HG03175 (cell line): ENCODE results near the gene ANO7.

Source experiments
- ATAC-seq: cut with Tn5 transposase; IDR thresholded peaks from one replicate; pipeline ENCODE4 v1.9.1; 2021; ENCODE audit warnings: mild to moderate bottlenecking, moderate library complexity; ENCODE audit not compliant: unreplicated experiment

Gene ANO7

DNA sequence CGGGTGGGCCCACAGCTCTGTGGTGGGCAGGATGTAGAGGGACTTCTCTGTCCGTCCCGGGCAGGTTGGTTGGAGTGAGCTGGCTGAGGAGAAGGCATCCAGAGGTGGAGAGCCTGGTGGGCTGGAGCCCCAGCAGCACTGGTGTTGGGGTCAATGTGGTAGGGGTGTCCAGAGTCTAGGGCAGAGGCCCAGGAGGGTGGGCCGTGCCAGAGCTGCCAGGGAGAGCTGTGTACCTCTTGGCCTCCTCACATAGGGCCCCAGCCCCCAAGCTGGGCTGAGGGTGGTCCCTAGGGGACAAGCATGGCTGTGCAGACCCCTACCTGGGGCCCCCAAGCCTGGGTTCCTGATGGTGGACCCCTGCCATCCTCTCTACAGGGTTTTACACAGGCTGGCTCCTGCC lies 16.0 kb downstream of the ANO7 start:
- no peak for ATAC-seq

- no peak for ATAC-seq
These were observed 16.6 kb downstream of the ANO7 start for GRCh38 chr2:241205086-241205485.

GRCh38 chr2:241207151-241207550 lies 18.7 kb downstream of the ANO7 start:
- ATAC-seq = no peak

DNA sequence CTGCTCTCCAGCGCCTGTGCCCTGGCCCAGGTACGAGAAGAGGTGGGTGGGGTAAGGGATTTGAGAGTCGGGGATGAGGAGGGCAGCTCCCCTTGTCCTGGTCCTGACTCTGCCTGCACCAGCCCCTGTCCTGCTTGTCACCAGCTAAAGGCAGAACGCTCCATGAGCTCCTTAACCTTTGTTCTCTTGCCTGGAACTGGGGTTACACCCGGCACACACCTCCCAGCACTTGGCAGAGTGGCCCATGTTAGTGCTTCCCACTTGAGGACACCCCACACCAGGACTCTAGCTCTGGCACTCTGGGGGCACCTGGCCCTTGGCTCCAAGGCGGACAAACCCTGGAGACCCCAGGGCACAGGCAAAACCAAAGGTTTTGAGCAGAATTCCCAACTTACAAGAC lies 19.2 kb downstream of the ANO7 start:
- ATAC-seq = no peak

- ATAC-seq = no peak
These were observed 19.6 kb downstream of the ANO7 start for GRCh38 chr2:241208058-241208457.

DNA sequence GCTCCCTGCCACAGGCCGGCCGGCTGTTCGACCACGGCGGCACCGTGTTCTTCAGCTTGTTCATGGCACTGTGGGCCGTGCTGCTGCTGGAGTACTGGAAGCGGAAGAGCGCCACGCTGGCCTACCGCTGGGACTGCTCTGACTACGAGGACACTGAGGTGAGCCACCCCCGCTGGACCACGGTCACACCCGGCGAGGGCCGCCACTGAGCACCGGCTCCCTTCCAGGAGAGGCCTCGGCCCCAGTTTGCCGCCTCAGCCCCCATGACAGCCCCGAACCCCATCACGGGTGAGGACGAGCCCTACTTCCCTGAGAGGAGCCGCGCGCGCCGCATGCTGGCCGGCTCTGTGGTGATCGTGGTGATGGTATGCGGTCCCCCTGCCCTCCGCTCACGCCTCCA lies 20.8 kb downstream of the ANO7 start:
- ATAC-seq = no peak

DNA sequence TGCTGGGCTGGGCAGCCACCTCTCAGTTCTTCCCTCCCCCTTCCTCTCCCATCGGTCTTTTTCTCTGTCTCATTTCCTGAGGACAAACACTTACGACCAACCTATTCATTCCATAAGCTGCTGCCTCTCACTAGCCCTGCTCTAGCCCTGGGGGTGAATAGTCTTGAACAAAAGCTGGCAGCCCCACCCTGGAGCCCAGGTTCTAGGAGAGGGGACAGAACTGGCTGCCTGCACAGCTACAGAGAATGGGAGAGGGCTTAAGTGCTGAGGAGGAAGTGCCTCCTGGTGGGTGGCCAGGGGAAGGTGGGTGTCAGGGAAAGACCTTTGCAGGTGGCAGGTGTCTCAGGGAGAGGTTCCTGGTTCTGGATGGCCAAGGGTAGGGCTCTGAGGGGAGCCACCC lies 22.8 kb downstream of the ANO7 start:
- ATAC-seq = no peak

GRCh38 chr2:241213041-241213440 lies 24.6 kb downstream of the ANO7 start:
- no peak for ATAC-seq

DNA sequence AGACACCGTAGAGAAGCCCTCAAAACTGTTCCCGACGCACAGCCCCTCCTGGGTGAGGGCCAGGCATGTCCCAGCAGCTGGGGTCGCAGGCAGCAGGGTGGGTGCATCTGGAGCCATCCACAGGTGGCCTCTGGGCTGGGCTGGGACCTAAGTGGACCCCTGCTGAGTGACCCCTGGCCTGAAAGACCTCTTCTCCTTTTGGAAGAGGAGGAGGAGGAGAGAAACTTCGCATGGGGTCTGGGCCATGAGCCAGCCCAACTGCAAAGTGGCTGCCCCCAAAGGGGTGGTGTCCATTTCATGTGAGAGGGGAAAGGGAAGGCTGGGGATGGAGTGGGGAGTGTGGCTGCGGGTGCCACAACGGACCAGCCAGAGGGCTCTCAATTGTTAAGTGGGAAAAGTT lies 25.1 kb downstream of the ANO7 start:
- ATAC-seq = no peak

GRCh38 chr2:241214209-241214608 lies 25.7 kb downstream of the ANO7 start:
- no peak for ATAC-seq

- no peak for ATAC-seq
These were observed 26.3 kb downstream of the ANO7 start for GRCh38 chr2:241214766-241215165.

GRCh38 chr2:241215421-241215820 lies 26.9 kb downstream of the ANO7 start:
- ATAC-seq = no peak

GRCh38 chr2:241216211-241216761 lies 27.8 kb downstream of the ANO7 start:
- ATAC-seq = no peak

GRCh38 chr2:241217320-241218031 lies 29.0 kb downstream of the ANO7 start:
- ATAC-seq = peak; percentile 60

- no peak for ATAC-seq
These were observed 29.9 kb downstream of the ANO7 start for GRCh38 chr2:241218131-241219029.

DNA sequence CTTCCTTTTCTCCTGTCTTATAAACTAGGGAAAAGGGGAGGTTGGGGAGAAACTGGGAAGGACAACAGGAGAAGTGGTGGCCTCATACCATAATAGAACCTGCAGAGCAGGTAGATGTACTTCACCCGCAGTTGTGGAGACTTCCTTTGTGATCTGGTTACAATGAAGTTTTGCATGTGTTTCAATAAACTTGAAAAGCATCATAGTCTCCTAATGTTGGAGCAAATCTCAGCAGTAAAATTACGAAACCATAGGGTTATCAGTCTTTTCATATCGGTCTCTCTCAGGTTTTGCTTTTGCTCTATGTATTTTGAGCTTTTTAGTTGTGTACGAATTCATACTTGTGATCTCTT lies 30.5 kb downstream of the ANO7 start:
- no peak for ATAC-seq

- ATAC-seq = no peak
These were observed 31.4 kb downstream of the ANO7 start for GRCh38 chr2:241219856-241220356.

- no peak for ATAC-seq
These were observed 34.9 kb downstream of the ANO7 start for GRCh38 chr2:241223211-241224017.

GRCh38 chr2:241224018-241224850 lies 35.8 kb downstream of the ANO7 start:
- ATAC-seq = no peak

DNA sequence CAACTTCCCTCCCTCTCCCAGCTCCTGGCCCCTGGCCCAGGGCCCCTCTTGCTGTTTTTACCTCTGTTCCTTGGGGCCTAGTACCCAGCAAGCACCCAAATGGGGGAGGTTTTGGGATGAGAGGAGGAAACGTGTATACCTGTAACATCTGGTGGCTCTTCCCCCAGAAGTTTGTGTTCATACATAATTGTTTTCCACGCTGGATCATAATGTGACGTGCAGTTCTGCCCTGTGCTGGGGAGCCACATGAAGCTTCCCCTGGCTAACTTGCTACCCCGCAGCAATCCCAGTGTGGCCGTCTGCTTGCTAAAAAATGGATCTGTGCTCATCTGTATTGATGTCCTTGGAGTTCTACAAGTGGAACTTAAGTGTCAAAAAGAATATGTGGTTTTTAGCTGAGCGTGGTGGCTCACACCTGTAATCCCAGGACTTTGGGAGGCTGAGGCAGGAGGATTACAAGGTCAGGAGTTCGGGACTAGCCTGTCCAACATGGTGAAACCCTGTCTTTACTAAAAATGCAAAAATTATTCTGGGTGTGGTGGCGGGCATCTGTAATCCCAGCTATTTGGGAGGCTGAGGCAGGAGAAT lies 36.5 kb downstream of the ANO7 start:
- no peak for ATAC-seq
